ENCODE measurements around the gene ABCC3.

Gene ABCC3

GRCh38 chr17:50692448-50693035 lies 57.9 kb downstream of the ABCC3 start:
- H3K4me1 ChIP-seq (ENCODE audit: control insufficient read depth, insufficient read depth, low read length), result peaks cover 2% of the 10 kb centered on the region
- H3K9me3 ChIP-seq (ENCODE audit: control insufficient read depth, insufficient read depth, low read length), result no peaks in the 10 kb centered on the region
- H3K36me3 ChIP-seq (ENCODE audit: control insufficient read depth, insufficient read depth, low read length), result peaks cover 15% of the 10 kb centered on the region; the same call in 1 of the 2 replicates
- H3K27me3 ChIP-seq (ENCODE audit: control insufficient read depth, insufficient read depth, low read length), result no peaks in the 10 kb centered on the region
- no CpG with 5 or more reads among the region's 6 CpGs for WGBS (ENCODE audit: insufficient coverage, insufficient read length)
- no peak overlapping the region for H3K4me3 ChIP-seq (ENCODE audit: low read length)
- no peak for DNase-seq (ENCODE audit: low read depth, low spot score)
- H3K27ac ChIP-seq (ENCODE audit: low read length), result no peak overlapping the region

- WGBS (ENCODE audit: insufficient coverage, insufficient read length), result no CpG with 5 or more reads among the region's 5 CpGs
Measured at GRCh38 chr17:50693036-50693682, 58.5 kb downstream of the ABCC3 start.

GRCh38 chr17:50696365-50696879 lies 61.7 kb downstream of the ABCC3 start:
- H3K27ac ChIP-seq (ENCODE audit: low read length), result no peak overlapping the region
- H3K4me3 ChIP-seq (ENCODE audit: low read length), result no peak overlapping the region
- H3K36me3 ChIP-seq (ENCODE audit: control insufficient read depth, insufficient read depth, low read length), result peaks cover 17% of the 10 kb centered on the region; the same call in 1 of the 2 replicates
- DNase-seq (ENCODE audit: low read depth, low spot score), result no peak
- no peaks in the 10 kb centered on the region for H3K27me3 ChIP-seq (ENCODE audit: control insufficient read depth, insufficient read depth, low read length)
- no CpG with 5 or more reads among the region's 3 CpGs for WGBS (ENCODE audit: insufficient coverage, insufficient read length)
- no peaks in the 10 kb centered on the region for H3K4me1 ChIP-seq (ENCODE audit: control insufficient read depth, insufficient read depth, low read length)
- H3K9me3 ChIP-seq (ENCODE audit: control insufficient read depth, insufficient read depth, low read length), result no peaks in the 10 kb centered on the region

More at GRCh38 chr17:50693036-50693682, 58.5 kb downstream of the ABCC3 start:
- DNase-seq (ENCODE audit: low read depth, low spot score), result no peak
- Histone ChIP-seq H3K4me3 (ENCODE audit: low read length) (no peak overlapping the region), H3K27me3 (ENCODE audit: control insufficient read depth, insufficient read depth, low read length) (no peaks in the 10 kb centered on the region), H3K36me3 (ENCODE audit: control insufficient read depth, insufficient read depth, low read length) (peaks cover 17% of the 10 kb centered on the region; the same call in 1 of the 2 replicates), H3K9me3 (ENCODE audit: control insufficient read depth, insufficient read depth, low read length) (no peaks in the 10 kb centered on the region), H3K4me1 (ENCODE audit: control insufficient read depth, insufficient read depth, low read length) (peaks cover 2% of the 10 kb centered on the region), H3K27ac (ENCODE audit: low read length) (no peak overlapping the region)

GRCh38 chr17:50697062-50697461 lies 62.4 kb downstream of the ABCC3 start:
- H3K9me3 ChIP-seq (ENCODE audit: control insufficient read depth, insufficient read depth, low read length), result no peaks in the 10 kb centered on the region
- peaks cover 17% of the 10 kb centered on the region; the same call in 1 of the 2 replicates for H3K36me3 ChIP-seq (ENCODE audit: control insufficient read depth, insufficient read depth, low read length)
- H3K4me3 ChIP-seq (ENCODE audit: low read length), result no peak overlapping the region
- no peak for DNase-seq (ENCODE audit: low read depth, low spot score)
- no peaks in the 10 kb centered on the region for H3K27me3 ChIP-seq (ENCODE audit: control insufficient read depth, insufficient read depth, low read length)
- no CpG with 5 or more reads among the region's 3 CpGs for WGBS (ENCODE audit: insufficient coverage, insufficient read length)
- H3K27ac ChIP-seq (ENCODE audit: low read length), result no peak overlapping the region
- no peaks in the 10 kb centered on the region for H3K4me1 ChIP-seq (ENCODE audit: control insufficient read depth, insufficient read depth, low read length)

- H3K4me1 ChIP-seq (ENCODE audit: control insufficient read depth, insufficient read depth, low read length), result no peaks in the 10 kb centered on the region
- H3K27me3 ChIP-seq (ENCODE audit: control insufficient read depth, insufficient read depth, low read length), result no peaks in the 10 kb centered on the region
Measured at GRCh38 chr17:50697663-50698272, 63.1 kb downstream of the ABCC3 start.

GRCh38 chr17:50699410-50699809 lies 64.7 kb downstream of the ABCC3 start:
- Histone ChIP-seq H3K4me1 (ENCODE audit: control insufficient read depth, insufficient read depth, low read length) (no peaks in the 10 kb centered on the region), H3K36me3 (ENCODE audit: control insufficient read depth, insufficient read depth, low read length) (peaks cover 17% of the 10 kb centered on the region; the same call in 1 of the 2 replicates), H3K27ac (ENCODE audit: low read length) (no peak overlapping the region), H3K27me3 (ENCODE audit: control insufficient read depth, insufficient read depth, low read length) (no peaks in the 10 kb centered on the region), H3K9me3 (ENCODE audit: control insufficient read depth, insufficient read depth, low read length) (no peaks in the 10 kb centered on the region), H3K4me3 (ENCODE audit: low read length) (no peak overlapping the region)
- no CpG with 5 or more reads among the region's 7 CpGs for WGBS (ENCODE audit: insufficient coverage, insufficient read length)
- no peak for DNase-seq (ENCODE audit: low read depth, low spot score)

More at GRCh38 chr17:50697663-50698272, 63.1 kb downstream of the ABCC3 start:
- no peak overlapping the region for H3K4me3 ChIP-seq (ENCODE audit: low read length)
- H3K27ac ChIP-seq (ENCODE audit: low read length), result no peak overlapping the region
- no peaks in the 10 kb centered on the region for H3K9me3 ChIP-seq (ENCODE audit: control insufficient read depth, insufficient read depth, low read length)
- no peak for DNase-seq (ENCODE audit: low read depth, low spot score)
- WGBS (ENCODE audit: insufficient coverage, insufficient read length), result no CpG with 5 or more reads among the region's 3 CpGs
- peaks cover 17% of the 10 kb centered on the region; the same call in 1 of the 2 replicates for H3K36me3 ChIP-seq (ENCODE audit: control insufficient read depth, insufficient read depth, low read length)

GRCh38 chr17:50703162-50703561 lies 68.5 kb downstream of the ABCC3 start:
- Histone ChIP-seq H3K9me3 (ENCODE audit: control insufficient read depth, insufficient read depth, low read length) (no peaks in the 10 kb centered on the region), H3K36me3 (ENCODE audit: control insufficient read depth, insufficient read depth, low read length) (peaks cover 3% of the 10 kb centered on the region; the same call in 1 of the 2 replicates), H3K27me3 (ENCODE audit: control insufficient read depth, insufficient read depth, low read length) (no peaks in the 10 kb centered on the region), H3K27ac (ENCODE audit: low read length) (no peak overlapping the region), H3K4me3 (ENCODE audit: low read length) (no peak overlapping the region), H3K4me1 (ENCODE audit: control insufficient read depth, insufficient read depth, low read length) (no peaks in the 10 kb centered on the region)
- DNase-seq (ENCODE audit: low read depth, low spot score), result no peak
- WGBS (ENCODE audit: insufficient coverage, insufficient read length), result no CpG with 5 or more reads among the region's 3 CpGs

GRCh38 chr17:50707289-50708049 lies 72.8 kb downstream of the ABCC3 start, which contains the start of gene ANKRD40:
TSS of gene ANKRD40 (minus strand) at chr17:50707914. CDS start at chr17:50707654, 260 bp downstream.
- no CpG with 5 or more reads among the region's 74 CpGs for WGBS (ENCODE audit: insufficient coverage, insufficient read length)
- no peak within 1 kb of the TSS for H3K27ac ChIP-seq (ENCODE audit: low read length)
- no peaks in the 10 kb centered on the region for H3K9me3 ChIP-seq (ENCODE audit: control insufficient read depth, insufficient read depth, low read length)
- H3K36me3 ChIP-seq (ENCODE audit: control insufficient read depth, insufficient read depth, low read length), result peaks cover 3% of the 10 kb centered on the region; the same call in 1 of the 2 replicates
- peaks cover 1% of the 10 kb centered on the region; the same call in 1 of the 2 replicates for H3K4me1 ChIP-seq (ENCODE audit: control insufficient read depth, insufficient read depth, low read length)
- no peak for DNase-seq (ENCODE audit: low read depth, low spot score)
- peak within 1 kb of the TSS; percentile 55; the same call in 1 of the 2 replicates for H3K4me3 ChIP-seq (ENCODE audit: low read length)
- H3K27me3 ChIP-seq (ENCODE audit: control insufficient read depth, insufficient read depth, low read length), result no peaks in the 10 kb centered on the region

GRCh38 chr17:50708050-50709000 lies 73.6 kb downstream of the ABCC3 start:
- no CpG with 5 or more reads among the region's 6 CpGs for WGBS (ENCODE audit: insufficient coverage, insufficient read length)
- no peaks in the 10 kb centered on the region for H3K27me3 ChIP-seq (ENCODE audit: control insufficient read depth, insufficient read depth, low read length)
- DNase-seq (ENCODE audit: low read depth, low spot score), result no peak

More at GRCh38 chr17:50708050-50709000, 73.6 kb downstream of the ABCC3 start:
- no peak overlapping the region for H3K27ac ChIP-seq (ENCODE audit: low read length)
- no peaks in the 10 kb centered on the region for H3K9me3 ChIP-seq (ENCODE audit: control insufficient read depth, insufficient read depth, low read length)
- H3K36me3 ChIP-seq (ENCODE audit: control insufficient read depth, insufficient read depth, low read length), result peaks cover 3% of the 10 kb centered on the region; the same call in 1 of the 2 replicates
- peak overlapping the region; percentile 55; the same call in 1 of the 2 replicates for H3K4me3 ChIP-seq (ENCODE audit: low read length)
- H3K4me1 ChIP-seq (ENCODE audit: control insufficient read depth, insufficient read depth, low read length), result peaks cover 1% of the 10 kb centered on the region; the same call in 1 of the 2 replicates

All from iPS DF 6.9 (cell line).